H9 (cell line): ENCODE measurements around the gene KRTAP4-1. TPM values are rescaled to one million over a fixed set of nuclear protein-coding genes. Genes with fewer than 3 reads are reported as not detected.

Experiments used
- DNase-seq: peaks from one replicate; pipeline ENCODE4 v3.0.0-alpha.2; 2017
- H2AFZ ChIP-seq: one replicate; pipeline ENCODE4 v1.6.1; 2013; ENCODE audit warnings: mild to moderate bottlenecking, low read length, control low read depth, moderate library complexity
- H2AK5ac ChIP-seq: 2 replicates; pipeline ENCODE4 v1.6.1; 2013; ENCODE audit warnings: low read length, control low read depth, mixed read lengths; ENCODE audit not compliant: insufficient read length
- H2BK120ac ChIP-seq: one replicate; pipeline ENCODE4 v1.6.1; 2013; ENCODE audit warnings: low read depth, mild to moderate bottlenecking, low read length, control low read depth, inconsistent platforms; ENCODE audit not compliant: poor library complexity, severe bottlenecking
- H2BK12ac ChIP-seq: 2 replicates; pipeline ENCODE4 v1.6.1; 2013; ENCODE audit warnings: low read length, control low read depth, mixed read lengths, low read depth; ENCODE audit not compliant: insufficient read length
- H2BK15ac ChIP-seq: 2 replicates; pipeline ENCODE4 v1.6.1; 2013; ENCODE audit warnings: low read depth, low read length, control low read depth
- H2BK20ac ChIP-seq: one replicate; pipeline ENCODE4 v1.6.1; 2013; ENCODE audit warnings: low read depth, mild to moderate bottlenecking, low read length, control low read depth, inconsistent platforms; ENCODE audit not compliant: poor library complexity, severe bottlenecking
- H2BK5ac ChIP-seq: 2 replicates; pipeline ENCODE4 v1.6.1; 2013; ENCODE audit warnings: low read length, control low read depth, mixed read lengths; ENCODE audit not compliant: insufficient read length
- H3K14ac ChIP-seq: 2 replicates; pipeline ENCODE4 v1.6.1; 2013; ENCODE audit warnings: low read length, control low read depth; ENCODE audit not compliant: insufficient read depth
- H3K18ac ChIP-seq: 2 replicates; pipeline ENCODE4 v1.6.1; 2013; ENCODE audit warnings: low read depth, mild to moderate bottlenecking, mixed read lengths, low read length, control low read depth; ENCODE audit not compliant: insufficient read length
- H3K23ac ChIP-seq: 2 replicates; pipeline ENCODE4 v1.6.1; 2013; ENCODE audit warnings: low read length, control low read depth, mixed read lengths, low read depth; ENCODE audit not compliant: insufficient read length
- H3K23me2 ChIP-seq: 2 replicates; pipeline ENCODE4 v1.6.1; 2013; ENCODE audit warnings: low read depth, mild to moderate bottlenecking, mixed read lengths, low read length, control low read depth; ENCODE audit not compliant: insufficient read length, poor library complexity, severe bottlenecking
- H3K27ac ChIP-seq: 2 replicates; pipeline ENCODE4 v1.5.1; 2013; ENCODE audit warnings: low read length, control low read depth, mixed read lengths, low read depth; ENCODE audit not compliant: insufficient read length
- H3K27me3 ChIP-seq: 2 replicates; pipeline ENCODE4 v1.6.1; 2013; ENCODE audit warnings: low read length, control low read depth, inconsistent platforms; ENCODE audit not compliant: insufficient read depth
- H3K4ac ChIP-seq: 2 replicates; pipeline ENCODE4 v1.6.1; 2013; ENCODE audit warnings: low read depth, mild to moderate bottlenecking, control low read depth, inconsistent platforms, low read length, moderate library complexity
- H3K4me1 ChIP-seq: 2 replicates; pipeline ENCODE4 v1.6.1; 2013; ENCODE audit warnings: low read length, control low read depth, inconsistent platforms; ENCODE audit not compliant: insufficient read depth
- H3K4me2 ChIP-seq: 2 replicates; pipeline ENCODE4 v1.6.1; 2013; ENCODE audit warnings: low read length, control low read depth, mixed read lengths; ENCODE audit not compliant: insufficient read length, insufficient read depth
- H3K56ac ChIP-seq: 2 replicates; pipeline ENCODE4 v1.6.1; 2013; ENCODE audit warnings: low read depth, mild to moderate bottlenecking, mixed read lengths, low read length, control low read depth; ENCODE audit not compliant: insufficient read length
- H3K79me1 ChIP-seq: 2 replicates; pipeline ENCODE4 v1.6.1; 2013; ENCODE audit warnings: low read depth, mild to moderate bottlenecking, moderate library complexity, low read length, control low read depth, inconsistent platforms; ENCODE audit not compliant: insufficient read depth, poor library complexity, severe bottlenecking
- H3K79me2 ChIP-seq: 2 replicates; pipeline ENCODE4 v1.6.1; 2013; ENCODE audit warnings: low read length, control low read depth, inconsistent platforms; ENCODE audit not compliant: insufficient read depth
- H3K9ac ChIP-seq: 2 replicates; pipeline ENCODE4 v1.6.1; 2013; ENCODE audit warnings: low read length, control low read depth, mixed read lengths; ENCODE audit not compliant: insufficient read length; ENCODE audit errors: extremely low read depth
- H3K9me3 ChIP-seq: one replicate; pipeline ENCODE4 v1.6.1; 2013; ENCODE audit warnings: low read depth, low read length, inconsistent platforms; ENCODE audit not compliant: control insufficient read depth
- H3T11ph ChIP-seq: one replicate; pipeline ENCODE4 v1.6.1; 2013; ENCODE audit warnings: mild to moderate bottlenecking, low read length, control low read depth, inconsistent platforms
- H4K20me1 ChIP-seq: one replicate; pipeline ENCODE4 v1.6.1; 2013; ENCODE audit not compliant: control insufficient read depth, insufficient read length, insufficient read depth
- H4K5ac ChIP-seq: 2 replicates; pipeline ENCODE4 v1.6.1; 2013; ENCODE audit warnings: low read depth, mild to moderate bottlenecking, mixed read lengths, low read length, control low read depth; ENCODE audit not compliant: insufficient read length
- H4K8ac ChIP-seq: replicated peaks from 2 replicates; pipeline ENCODE4 v1.6.1; 2013; ENCODE audit warnings: low read length, control low read depth, mixed read lengths, low read depth; ENCODE audit not compliant: insufficient read length
- H4K91ac ChIP-seq: 2 replicates; pipeline ENCODE4 v1.6.1; 2013; ENCODE audit warnings: low read depth, mild to moderate bottlenecking, moderate library complexity, mixed read lengths, low read length, control low read depth; ENCODE audit not compliant: insufficient read length
- H3K27ac Mint-ChIP-seq, 3 experiments: 2 replicates in 2 of 3; 3 replicates in 1 of 3; pipeline ENCODE4 v1.8.0; 2020 to 2021; ENCODE audit warnings: mixed read lengths in 3 of 3, mild to moderate bottlenecking in 1 of 3, moderate library complexity in 1 of 3
- H3K27me3 Mint-ChIP-seq: 2 replicates; pipeline ENCODE4 v1.8.0; 2021; ENCODE audit warnings: low read depth, mild to moderate bottlenecking, moderate library complexity, mixed read lengths
- H3K36me3 Mint-ChIP-seq, 3 experiments: 2 replicates in 2 of 3; 3 replicates in 1 of 3; pipeline ENCODE4 v1.8.0; 2020 to 2021; ENCODE audit warnings: low read depth in 3 of 3, mixed read lengths in 3 of 3; ENCODE audit not compliant: insufficient read depth in 1 of 3
- H3K4me1 Mint-ChIP-seq, 2 experiments: 2 replicates each; pipeline ENCODE4 v1.8.0; 2020; ENCODE audit warnings: mixed read lengths in 2 of 2
- H3K4me3 Mint-ChIP-seq, 2 experiments: 2 replicates in 1 of 2; 3 replicates in 1 of 2; pipeline ENCODE4 v1.8.0; 2020 to 2021; ENCODE audit warnings: mild to moderate bottlenecking in 2 of 2, mixed read lengths in 2 of 2, moderate library complexity in 1 of 2
- H3K9me3 Mint-ChIP-seq, 2 experiments: 2 replicates in 1 of 2; 3 replicates in 1 of 2; pipeline ENCODE4 v1.8.0; 2020; ENCODE audit warnings: mild to moderate bottlenecking in 2 of 2, mixed read lengths in 2 of 2, moderate library complexity in 1 of 2
- CTCF ChIP-seq: fragments of 200-600 bp; sonication (generic); conservative IDR thresholded peaks from 3 replicates; pipeline ENCODE4 v1.8.0; 2021; ENCODE audit warnings: antibody characterized with exemption, mild to moderate bottlenecking
- WGBS: extraction: QIAGEN DNeasy Blood & Tissue Kit; methylation state at CpG from one replicate; pipeline ENCODE4 v1.1.7; 2013; ENCODE audit warnings: missing lambda C conversion rate, low lambda C conversion rate, mixed read lengths; ENCODE audit not compliant: insufficient read length; ENCODE audit errors: extremely low coverage; 5-methylcytosine and 5-hydroxymethylcytosine counted together
- total RNA-seq: library from RNA; stranded (reverse); gene quantifications from 2 replicates; pipeline ENCODE4 v1.2.1, GENCODE V29; 2021

KRTAP4-1 gene
- total RNA-seq, 1 experiment from 2014 or later, result not detected

- H3K4ac ChIP-seq, result no peak overlapping the region
- Mint-ChIP-seq H3K4me1 (0 out of 4 replicates have a peak, but pooled peaks cover 0 to 2% of the 10 kb centered on the region in 2 experiments), H3K36me3 (no peaks in the 10 kb centered on the region), H3K4me3 (no peak overlapping the region), H3K27ac (no peak overlapping the region), H3K27me3 (no peaks in the 10 kb centered on the region; the same call in 1 of the 2 replicates), H3K9me3 (no peaks in the 10 kb centered on the region; a peak in 1 of 5 replicates)
- no peak overlapping the region for H3K4me2 ChIP-seq
- H2BK12ac ChIP-seq, result no peak overlapping the region
- H3K56ac ChIP-seq, result no peak overlapping the region
- H3K4me1 ChIP-seq, result no peaks in the 10 kb centered on the region
- H2BK20ac ChIP-seq, result no peak overlapping the region
- H2AFZ ChIP-seq, result no peak overlapping the region
- no peak overlapping the region for H2BK15ac ChIP-seq
- H3K79me1 ChIP-seq, result no peaks in the 10 kb centered on the region
- H3K27ac ChIP-seq, result no peak overlapping the region
- H3K14ac ChIP-seq, result no peak overlapping the region
- WGBS, result no CpG with 5 or more reads among the region's 6 CpGs
- DNase-seq, result no peak
- no peak overlapping the region for H4K8ac ChIP-seq
- no peak overlapping the region for H3K9ac ChIP-seq
- no peaks in the 10 kb centered on the region for H3K79me2 ChIP-seq
- H3K9me3 ChIP-seq, result no peaks in the 10 kb centered on the region
- H4K20me1 ChIP-seq, result no peaks in the 10 kb centered on the region
- H3K18ac ChIP-seq, result no peak overlapping the region
- no peak overlapping the region for H3T11ph ChIP-seq
- H2BK120ac ChIP-seq, result no peak overlapping the region
- no peak overlapping the region for H4K91ac ChIP-seq
- no peak overlapping the region for H3K23ac ChIP-seq
- no peak overlapping the region for H4K5ac ChIP-seq
- H2AK5ac ChIP-seq, result no peak overlapping the region
- H3K23me2 ChIP-seq, result no peaks in the 10 kb centered on the region
- TF ChIP-seq CTCF, result no peak
- H2BK5ac ChIP-seq, result no peak overlapping the region
- H3K27me3 ChIP-seq, result no peaks in the 10 kb centered on the region
These were observed 41.3 kb upstream of the KRTAP4-1 start for GRCh38 chr17:41226051-41226450.
